ENCODE results near the gene STX5.

The STX5 gene

DNA sequence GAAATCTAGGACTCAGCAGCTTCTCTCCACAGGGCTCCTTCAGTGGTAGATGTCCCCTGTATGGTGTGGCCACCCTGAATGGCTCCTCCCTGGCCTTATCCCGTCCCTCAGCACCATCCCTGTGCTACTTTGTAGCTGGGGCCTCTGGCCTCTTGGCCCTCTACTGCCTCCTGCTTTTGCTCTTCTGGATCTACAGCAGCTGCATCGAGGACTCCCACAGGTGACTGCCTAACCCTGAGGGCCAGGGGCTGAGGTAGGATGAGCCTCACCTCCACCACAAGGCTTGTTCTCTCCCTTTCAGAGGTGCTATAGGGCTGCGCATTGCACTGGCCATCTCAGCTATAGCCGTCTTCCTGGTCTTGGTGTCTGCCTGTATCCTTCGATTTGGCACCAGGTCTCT is 42.9 kb downstream of the STX5 start:
- TF ChIP-seq, protein P1, sequence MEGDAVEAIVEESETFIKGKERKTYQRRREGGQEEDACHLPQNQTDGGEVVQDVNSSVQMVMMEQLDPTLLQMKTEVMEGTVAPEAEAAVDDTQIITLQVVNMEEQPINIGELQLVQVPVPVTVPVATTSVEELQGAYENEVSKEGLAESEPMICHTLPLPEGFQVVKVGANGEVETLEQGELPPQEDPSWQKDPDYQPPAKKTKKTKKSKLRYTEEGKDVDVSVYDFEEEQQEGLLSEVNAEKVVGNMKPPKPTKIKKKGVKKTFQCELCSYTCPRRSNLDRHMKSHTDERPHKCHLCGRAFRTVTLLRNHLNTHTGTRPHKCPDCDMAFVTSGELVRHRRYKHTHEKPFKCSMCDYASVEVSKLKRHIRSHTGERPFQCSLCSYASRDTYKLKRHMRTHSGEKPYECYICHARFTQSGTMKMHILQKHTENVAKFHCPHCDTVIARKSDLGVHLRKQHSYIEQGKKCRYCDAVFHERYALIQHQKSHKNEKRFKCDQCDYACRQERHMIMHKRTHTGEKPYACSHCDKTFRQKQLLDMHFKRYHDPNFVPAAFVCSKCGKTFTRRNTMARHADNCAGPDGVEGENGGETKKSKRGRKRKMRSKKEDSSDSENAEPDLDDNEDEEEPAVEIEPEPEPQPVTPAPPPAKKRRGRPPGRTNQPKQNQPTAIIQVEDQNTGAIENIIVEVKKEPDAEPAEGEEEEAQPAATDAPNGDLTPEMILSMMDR (conservative IDR thresholded peaks at IDR 0.05; ENCODE audit: low read depth, low read length) = no peak
- no peak overlapping the region for H3K4me3 ChIP-seq (ENCODE audit: low read depth, low read length)

DNA sequence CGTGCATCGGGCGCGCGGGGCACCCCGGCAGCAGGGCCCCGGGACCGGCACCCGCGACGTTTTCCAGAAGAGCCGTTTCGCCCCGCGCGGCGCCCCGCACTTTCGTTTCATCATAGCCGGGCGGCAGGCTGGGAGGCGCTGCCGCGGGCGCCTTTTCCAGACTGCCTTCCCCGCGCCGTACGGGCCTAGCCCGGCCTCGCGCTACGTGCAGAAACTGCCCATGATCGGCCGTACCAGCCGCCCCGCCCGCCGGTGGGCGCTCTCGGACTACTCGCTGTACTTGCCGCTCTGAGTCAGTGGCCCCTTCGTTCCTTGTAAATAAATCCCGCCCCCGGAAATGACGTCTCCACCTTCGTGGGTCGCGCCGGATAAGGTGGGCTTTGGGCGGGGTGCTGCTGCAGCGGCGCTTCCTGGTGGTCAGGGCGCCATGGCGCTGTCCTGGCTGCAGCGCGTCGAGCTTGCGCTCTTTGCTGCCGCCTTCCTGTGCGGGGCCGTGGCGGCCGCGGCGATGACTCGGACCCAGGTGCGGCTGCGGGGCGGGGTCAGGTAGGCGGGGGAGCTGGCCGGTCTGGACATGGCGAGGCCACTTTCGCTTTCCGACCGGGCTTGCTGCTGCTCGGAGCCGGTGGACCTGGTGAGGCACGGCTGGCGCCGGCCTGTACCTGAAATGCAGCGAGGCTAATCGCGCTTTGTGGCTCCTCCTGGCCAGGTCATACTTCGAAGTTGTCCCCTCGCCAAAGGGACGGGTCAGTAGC is 44.7 kb downstream of the STX5 start, which contains the start of gene TMEM179B:
TSS of gene TMEM179B (plus strand) at position 398 of the 755 bp plus-strand sequence. CDS start at position 428, 30 bp downstream.
- peak; percentile 98 for DNase-seq (ENCODE audit: low read depth)
- H3K4me3 ChIP-seq (ENCODE audit: low read depth, low read length) = peak within 1 kb of the TSS; percentile 98
- TF ChIP-seq, protein P1 (conservative IDR thresholded peaks at IDR 0.05; ENCODE audit: low read depth, low read length) = peak; percentile 72

More for the DNA sequence above, 42.9 kb downstream of the STX5 start:
- no peak for DNase-seq (ENCODE audit: low read depth)

DNA sequence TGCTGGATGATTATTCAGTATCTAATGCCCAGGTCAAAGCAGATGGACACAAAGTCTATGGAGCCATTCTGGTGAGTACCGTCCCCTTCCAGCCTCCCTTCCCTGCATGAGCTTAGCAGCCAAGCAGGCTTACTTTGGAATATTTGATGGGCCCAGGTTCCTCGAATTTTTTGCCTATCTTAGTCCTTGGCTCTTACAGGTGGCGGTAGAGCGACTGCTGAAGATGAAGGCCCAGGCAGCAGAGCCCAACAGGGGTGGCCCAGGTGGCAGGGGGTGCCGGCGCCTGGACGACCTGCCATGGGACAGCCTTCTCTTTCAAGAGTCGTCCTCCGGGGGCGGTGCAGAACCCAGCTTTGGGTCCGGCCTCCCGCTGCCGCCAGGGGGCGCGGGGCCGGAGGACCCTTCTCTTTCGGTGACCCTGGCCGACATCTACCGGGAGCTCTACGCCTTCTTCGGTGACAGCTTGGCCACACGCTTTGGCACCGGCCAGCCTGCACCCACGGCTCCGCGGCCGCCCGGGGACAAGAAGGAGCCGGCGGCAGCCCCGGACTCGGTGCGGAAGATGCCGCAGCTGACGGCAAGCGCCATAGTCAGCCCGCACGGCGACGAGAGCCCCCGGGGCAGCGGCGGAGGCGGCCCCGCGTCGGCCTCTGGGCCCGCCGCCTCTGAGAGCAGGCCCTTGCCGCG is 45.4 kb downstream of the STX5 start:
- TF ChIP-seq, protein P1 (conservative IDR thresholded peaks at IDR 0.05; ENCODE audit: low read depth, low read length) = peak; percentile 98
- DNase-seq (ENCODE audit: low read depth) = peak; percentile 83
- H3K4me3 ChIP-seq (ENCODE audit: low read depth, low read length) = peak overlapping the region; percentile 98

DNA sequence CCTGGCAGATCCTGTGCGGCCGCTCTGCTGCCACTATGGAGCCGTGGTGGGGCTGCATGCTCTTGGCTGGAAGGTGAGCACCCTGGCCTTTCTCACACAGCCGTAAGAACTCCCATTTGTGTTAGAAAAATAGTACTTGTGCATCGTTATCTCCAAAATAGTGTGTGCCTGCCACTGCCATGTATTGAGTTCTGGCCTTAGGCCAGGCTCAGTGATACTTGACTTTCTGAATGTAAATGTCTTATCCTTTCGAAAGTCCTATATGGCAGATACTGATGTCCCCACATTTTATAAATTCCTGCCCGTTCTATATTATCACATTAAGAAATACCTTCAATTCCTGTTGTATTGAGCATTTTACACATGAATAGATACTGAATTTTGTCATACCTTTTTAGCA is 49.1 kb downstream of the STX5 start:
- no peak for DNase-seq (ENCODE audit: low read depth)
- H3K4me3 ChIP-seq (ENCODE audit: low read depth, low read length) = no peak overlapping the region
- TF ChIP-seq, protein P1 (conservative IDR thresholded peaks at IDR 0.05; ENCODE audit: low read depth, low read length) = no peak

DNA sequence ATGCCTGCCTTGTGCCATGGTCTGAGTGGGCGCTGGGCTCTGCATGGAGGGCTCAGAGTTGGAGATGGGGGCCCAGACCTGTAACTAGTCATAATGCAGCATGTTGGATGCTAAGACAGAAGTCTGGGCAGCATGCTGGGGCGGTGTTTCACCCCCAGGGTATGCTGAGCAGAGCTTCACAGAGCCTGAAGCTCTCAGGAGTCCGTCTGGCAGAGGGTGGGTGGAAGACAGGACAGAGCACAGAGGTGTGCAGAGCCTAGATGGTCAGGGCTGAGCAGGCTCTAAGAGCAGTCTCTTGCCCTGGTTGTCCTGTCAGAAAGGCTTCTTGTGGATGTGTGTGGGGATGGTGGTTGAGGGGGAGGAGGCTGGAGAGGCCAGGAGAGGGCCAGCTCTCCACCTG is 53.4 kb downstream of the STX5 start:
- TF ChIP-seq, protein P1 (conservative IDR thresholded peaks at IDR 0.05; ENCODE audit: low read depth, low read length) = no peak
- H3K4me3 ChIP-seq (ENCODE audit: low read depth, low read length) = no peak overlapping the region
- DNase-seq (ENCODE audit: low read depth) = no peak

DNA sequence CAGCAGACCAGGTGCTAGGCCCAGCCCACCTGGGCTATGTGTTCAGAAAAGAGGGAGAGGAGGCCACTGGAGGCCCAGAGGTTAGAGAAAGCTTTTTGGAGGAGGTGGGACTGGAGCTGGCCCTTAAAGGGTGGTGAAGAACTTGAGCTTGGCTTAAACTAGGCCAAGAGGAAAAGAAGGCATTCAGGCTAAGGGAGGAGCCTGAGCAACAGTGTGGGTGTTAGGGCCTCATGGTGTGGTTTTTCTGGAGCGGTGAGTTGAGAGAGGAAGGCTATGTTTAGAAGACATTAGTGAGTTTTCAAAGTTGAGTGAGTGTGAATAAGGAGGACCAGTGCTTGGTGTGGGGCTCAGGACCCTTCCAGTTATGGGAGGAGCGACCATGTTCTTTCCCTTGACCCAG is 54.5 kb downstream of the STX5 start:
- no peak for DNase-seq (ENCODE audit: low read depth)
- TF ChIP-seq, protein P1 (conservative IDR thresholded peaks at IDR 0.05; ENCODE audit: low read depth, low read length) = no peak
- no peak overlapping the region for H3K4me3 ChIP-seq (ENCODE audit: low read depth, low read length)
